IMR-90 (cell line): ENCODE results near the gene CCNK. TPM values are rescaled to one million over a fixed set of nuclear protein-coding genes. Genes with fewer than 3 reads are reported as not detected.

Experiments used
- ATAC-seq: fragments of 200-7000 bp; cut with Tn5 transposase; 2 replicates; pipeline ENCODE4 v1.9.1; 2020; ENCODE audit warnings: low read depth, mild to moderate bottlenecking, moderate library complexity
- BruUV-seq: library from RNA; stranded (reverse); fragments of 400-500 nt; replicated peaks from 2 replicates; lab custom pipeline; 2021; lab: Mats Ljungman, UMichigan
- CTCF ChIA-PET: fragments of 300-600 bp; formaldehyde crosslinking; extraction: SDS; loops from one replicate; lab custom pipeline; 2021; ENCODE audit warnings: antibody characterized with exemption; lab: Yijun Ruan, JAX
- POLR2A ChIA-PET: fragments of 300-600 bp; sonication (Branson Sonifier 250); formaldehyde crosslinking; loops from one replicate; lab custom pipeline; 2022; ENCODE audit warnings: antibody characterized with exemption; ENCODE audit not compliant: unreplicated experiment; lab: Charles Lee
- DNase-seq: peaks from one replicate; pipeline ENCODE4 v3.0.0; 2013
- H2AFZ ChIP-seq: replicated peaks from 2 replicates; pipeline ENCODE3; 2013; ENCODE audit warnings: low read length, mild to moderate bottlenecking; ENCODE audit not compliant: poor library complexity
- H2AK5ac ChIP-seq: 2 replicates; pipeline ENCODE4 v1.6.1; 2013; ENCODE audit warnings: low read depth, low read length, inconsistent platforms
- H2AK9ac ChIP-seq: replicated peaks from 2 replicates; pipeline ENCODE3; 2013; ENCODE audit warnings: mild to moderate bottlenecking, low read depth, low read length, moderate library complexity; ENCODE audit not compliant: poor library complexity
- H2BK120ac ChIP-seq: 2 replicates; pipeline ENCODE4 v1.6.1; 2013; ENCODE audit warnings: low read depth, low read length, inconsistent platforms
- H2BK15ac ChIP-seq: 3 replicates; pipeline ENCODE4 v1.6.1; 2013; ENCODE audit warnings: low read depth, low read length, inconsistent platforms
- H2BK20ac ChIP-seq: 2 replicates; pipeline ENCODE4 v1.6.1; 2013; ENCODE audit warnings: low read depth, mild to moderate bottlenecking, inconsistent platforms, low read length, moderate library complexity
- H2BK5ac ChIP-seq: 2 replicates; pipeline ENCODE4 v1.6.1; 2013; ENCODE audit warnings: mild to moderate bottlenecking, low read depth, low read length, inconsistent platforms; ENCODE audit not compliant: poor library complexity, severe bottlenecking
- H3K14ac ChIP-seq: replicated peaks from 2 replicates; pipeline ENCODE4 v1.6.1; 2013; ENCODE audit warnings: low read depth, low read length, inconsistent platforms
- H3K18ac ChIP-seq: 2 replicates; pipeline ENCODE4 v1.6.1; 2013; ENCODE audit warnings: low read depth, low read length, control low read depth
- H3K23ac ChIP-seq: 2 replicates; pipeline ENCODE4 v1.6.1; 2013; ENCODE audit warnings: low read depth, low read length, inconsistent platforms
- H3K27ac ChIP-seq: 2 replicates; pipeline ENCODE4 v1.5.1; 2013; ENCODE audit warnings: mild to moderate bottlenecking, control low read depth, low read length; ENCODE audit not compliant: insufficient read depth
- H3K27me3 ChIP-seq: 2 replicates; pipeline ENCODE4 v1.6.1; 2013; ENCODE audit warnings: low read length; ENCODE audit not compliant: control insufficient read depth, insufficient read depth
- H3K36me3 ChIP-seq: 2 replicates; pipeline ENCODE4 v1.6.1; 2013; ENCODE audit warnings: low read length, mixed read lengths; ENCODE audit not compliant: control insufficient read depth, insufficient read depth
- H3K4ac ChIP-seq: 2 replicates; pipeline ENCODE4 v1.6.1; 2013; ENCODE audit warnings: low read depth, low read length, inconsistent platforms
- H3K4me1 ChIP-seq: 2 replicates; pipeline ENCODE4 v1.6.1; 2013; ENCODE audit warnings: low read length, mixed read lengths; ENCODE audit not compliant: control insufficient read depth, insufficient read depth
- H3K4me2 ChIP-seq: 2 replicates; pipeline ENCODE4 v1.6.1; 2013; ENCODE audit warnings: low read depth, mild to moderate bottlenecking, control low read depth, low read length, moderate library complexity
- H3K4me3 ChIP-seq: 2 replicates; pipeline ENCODE4 v1.5.1; 2013; ENCODE audit warnings: low read depth, mild to moderate bottlenecking, control low read depth, low read length, moderate library complexity; ENCODE audit not compliant: insufficient read depth
- H3K56ac ChIP-seq: 2 replicates; pipeline ENCODE4 v1.6.1; 2013; ENCODE audit warnings: low read length, inconsistent platforms; ENCODE audit not compliant: insufficient read depth; ENCODE audit errors: extremely low read depth
- H3K79me1 ChIP-seq, 2 experiments: 2 replicates each; pipeline ENCODE4 v1.6.1; 2013; ENCODE audit warnings: low read length in 2 of 2, inconsistent platforms in 1 of 2, low read depth in 1 of 2
- H3K9ac ChIP-seq: 2 replicates; pipeline ENCODE4 v1.6.1; 2013; ENCODE audit warnings: low read depth, low read length, control low read depth
- H3K9me1 ChIP-seq: 2 replicates; pipeline ENCODE4 v1.6.1; 2013; ENCODE audit warnings: low read length, inconsistent platforms; ENCODE audit not compliant: insufficient read depth
- H3K9me3 ChIP-seq: 2 replicates; pipeline ENCODE4 v1.6.1; 2013; ENCODE audit warnings: low read length; ENCODE audit not compliant: control insufficient read depth, insufficient read depth
- H4K20me1 ChIP-seq: 2 replicates; pipeline ENCODE4 v1.6.1; 2013; ENCODE audit warnings: low read length, inconsistent platforms; ENCODE audit not compliant: insufficient read depth
- H4K5ac ChIP-seq: 2 replicates; pipeline ENCODE4 v1.6.1; 2013; ENCODE audit warnings: mild to moderate bottlenecking, low read depth, low read length, control low read depth
- H4K8ac ChIP-seq, 2 experiments: 2 replicates each; pipeline ENCODE4 v1.6.1; 2013; ENCODE audit warnings: low read depth in 2 of 2, low read length in 2 of 2, control low read depth in 1 of 2, inconsistent platforms in 1 of 2
- H4K91ac ChIP-seq: 2 replicates; pipeline ENCODE4 v1.6.1; 2013; ENCODE audit warnings: low read depth, low read length, inconsistent platforms; ENCODE audit not compliant: insufficient read depth
- BHLHE40 ChIP-seq: fragments of 150-350 bp; IDR thresholded peaks from 2 replicates; pipeline ENCODE4 v1.6.1; 2016; ENCODE audit warnings: mild to moderate bottlenecking, low read depth, low read length
- CTCF ChIP-seq: conservative IDR thresholded peaks from 2 replicates; pipeline ENCODE4 v1.5.1; 2012; ENCODE audit warnings: mild to moderate bottlenecking, low read depth, low read length, improper control_type of control experiment
- MXI1 ChIP-seq: IDR thresholded peaks from 2 replicates; pipeline ENCODE4 v1.6.1; 2012; ENCODE audit warnings: low read depth, mild to moderate bottlenecking, low read length, moderate library complexity, borderline replicate concordance
- POLR2A ChIP-seq: IDR thresholded peaks from 2 replicates; pipeline ENCODE4 v1.6.1; 2012; ENCODE audit warnings: mild to moderate bottlenecking, low read depth, low read length
- WGBS, 2 experiments: methylation state at CpG; one replicate each; pipeline versions ENCODE4 v1.1.5 to v1.1.7; 2013; ENCODE audit warnings: missing lambda C conversion rate in 2 of 2; ENCODE audit not compliant: insufficient read length in 1 of 2; ENCODE audit errors: extremely low coverage in 2 of 2; 5-methylcytosine and 5-hydroxymethylcytosine counted together
- dilution Hi-C: fragments of 300-500 bp; cut with HindIII; formaldehyde crosslinking; loops from one replicate; pipeline ENCODE4 v1.14.3; 2018; ENCODE audit warnings: low sequenced_read_pairs; ENCODE audit not compliant: unreplicated experiment
- in situ Hi-C: fragments of 300-500 bp; cut with MboI; formaldehyde crosslinking; loops from 3 replicates; pipeline ENCODE4 v1.14.3; 2019; ENCODE audit warnings: low sequenced_read_pairs, inconsistent platforms, mixed read lengths
- intact Hi-C: fragments of 100-400 bp; cut with micrococcal nuclease; formaldehyde crosslinking; loops from 2 replicates; pipeline ENCODE4 v1.10.0; 2022
- polyA plus RNA-seq, 3 experiments: library from polyadenylated mRNA; depleted of rRNA; stranded (reverse); fragments of >200 nt; gene quantifications; 2 replicates each; pipeline ENCODE4 v1.2.3, GENCODE V29; 2012; ENCODE audit warnings: low replicate concordance in 1 of 3
- total RNA-seq: library from RNA; depleted of rRNA; stranded (reverse); fragments of >200 nt; gene quantifications from 2 replicates; pipeline ENCODE4 v1.2.3, GENCODE V29; 2012

Gene CCNK
- total and polyA plus RNA-seq, 2 of the 4 experiments (the other 2 are of a cell fraction), result 18.8 to 38.3 TPM

- in situ Hi-C loops, result no loop called here
- Histone ChIP-seq H3K56ac (no peak overlapping the region), H3K23ac (peak overlapping the region; percentile 58; the same call in 1 of the 2 replicates), H3K27me3 (no peaks in the 10 kb centered on the region), H3K18ac (peak overlapping the region; percentile 95), H2BK120ac (peak overlapping the region; percentile 97), H4K91ac (peak overlapping the region; percentile 96), H3K9me1 (peaks cover 23% of the 10 kb centered on the region), H3K9me3 (no peaks in the 10 kb centered on the region), H3K14ac (peak overlapping the region; percentile 77), H4K8ac (peak overlapping the region; percentile 84 to 97; a peak in 3 of 4 replicates), H2AFZ (peak overlapping the region; percentile 91), H2BK5ac (peak overlapping the region; percentile 94), H3K36me3 (no peaks in the 10 kb centered on the region), H4K5ac (peak overlapping the region; percentile 92), H3K79me1 (peaks cover 40 to 79% of the 10 kb centered on the region in 2 experiments), H3K27ac (peak overlapping the region; percentile 88; the same call in 1 of the 2 replicates), H3K4ac (peak overlapping the region; percentile 99), H3K4me3 (no peak overlapping the region), H3K9ac (no peak overlapping the region), H3K4me2 (no peak overlapping the region), H3K4me1 (peaks cover 25% of the 10 kb centered on the region), H4K20me1 (peaks cover 20% of the 10 kb centered on the region), H2BK20ac (peak overlapping the region; percentile 95), H2AK9ac (peak overlapping the region; percentile 97), H2BK15ac (peak overlapping the region; percentile 95; the same call in 2 of the 3 replicates), H2AK5ac (peak overlapping the region; percentile 100)
- 80% methylated on average over 1 of the region's 9 CpGs; no CpG with 5 or more reads in 1 of the 2 experiments for WGBS, 2 experiments
- ATAC-seq (peak; percentile 12), DNase-seq (peak; percentile 25)
- ChIA-PET POLR2A (no interaction called here), CTCF (no interaction called here)
- dilution Hi-C loops, result no loop called here
- BruUV-seq, result no TSS peak
- intact Hi-C loops, result no loop called here
- TF ChIP-seq CTCF (0 out of 2 replicates have a peak, but pooled peaks have one; percentile 14), BHLHE40 (no peak), POLR2A (no peak), MXI1 (no peak)
These were observed 57.1 kb downstream of the CCNK start for GRCh38 chr14:99538275-99538674.
